H9 (cell line): ENCODE results near the gene C3orf70. TPM values are rescaled to one million over a fixed set of nuclear protein-coding genes. Genes with fewer than 3 reads are reported as not detected.

ENCODE experiments used
- DNase-seq: peaks from one replicate; pipeline ENCODE4 v3.0.0-alpha.2; 2017
- H2AFZ ChIP-seq: one replicate; pipeline ENCODE4 v1.6.1; 2013; ENCODE audit warnings: mild to moderate bottlenecking, low read length, control low read depth, moderate library complexity
- H2AK5ac ChIP-seq: 2 replicates; pipeline ENCODE4 v1.6.1; 2013; ENCODE audit warnings: low read length, control low read depth, mixed read lengths; ENCODE audit not compliant: insufficient read length
- H2BK120ac ChIP-seq: one replicate; pipeline ENCODE4 v1.6.1; 2013; ENCODE audit warnings: low read depth, mild to moderate bottlenecking, low read length, control low read depth, inconsistent platforms; ENCODE audit not compliant: poor library complexity, severe bottlenecking
- H2BK12ac ChIP-seq: 2 replicates; pipeline ENCODE4 v1.6.1; 2013; ENCODE audit warnings: low read length, control low read depth, mixed read lengths, low read depth; ENCODE audit not compliant: insufficient read length
- H2BK15ac ChIP-seq: 2 replicates; pipeline ENCODE4 v1.6.1; 2013; ENCODE audit warnings: low read depth, low read length, control low read depth
- H2BK20ac ChIP-seq: one replicate; pipeline ENCODE4 v1.6.1; 2013; ENCODE audit warnings: low read depth, mild to moderate bottlenecking, low read length, control low read depth, inconsistent platforms; ENCODE audit not compliant: poor library complexity, severe bottlenecking
- H2BK5ac ChIP-seq: 2 replicates; pipeline ENCODE4 v1.6.1; 2013; ENCODE audit warnings: low read length, control low read depth, mixed read lengths; ENCODE audit not compliant: insufficient read length
- H3K14ac ChIP-seq: 2 replicates; pipeline ENCODE4 v1.6.1; 2013; ENCODE audit warnings: low read length, control low read depth; ENCODE audit not compliant: insufficient read depth
- H3K18ac ChIP-seq: 2 replicates; pipeline ENCODE4 v1.6.1; 2013; ENCODE audit warnings: low read depth, mild to moderate bottlenecking, mixed read lengths, low read length, control low read depth; ENCODE audit not compliant: insufficient read length
- H3K23ac ChIP-seq: 2 replicates; pipeline ENCODE4 v1.6.1; 2013; ENCODE audit warnings: low read length, control low read depth, mixed read lengths, low read depth; ENCODE audit not compliant: insufficient read length
- H3K23me2 ChIP-seq: 2 replicates; pipeline ENCODE4 v1.6.1; 2013; ENCODE audit warnings: low read depth, mild to moderate bottlenecking, mixed read lengths, low read length, control low read depth; ENCODE audit not compliant: insufficient read length, poor library complexity, severe bottlenecking
- H3K27ac ChIP-seq: 2 replicates; pipeline ENCODE4 v1.5.1; 2013; ENCODE audit warnings: low read length, control low read depth, mixed read lengths, low read depth; ENCODE audit not compliant: insufficient read length
- H3K27me3 ChIP-seq: 2 replicates; pipeline ENCODE4 v1.6.1; 2013; ENCODE audit warnings: low read length, control low read depth, inconsistent platforms; ENCODE audit not compliant: insufficient read depth
- H3K4ac ChIP-seq: 2 replicates; pipeline ENCODE4 v1.6.1; 2013; ENCODE audit warnings: low read depth, mild to moderate bottlenecking, control low read depth, inconsistent platforms, low read length, moderate library complexity
- H3K4me1 ChIP-seq: 2 replicates; pipeline ENCODE4 v1.6.1; 2013; ENCODE audit warnings: low read length, control low read depth, inconsistent platforms; ENCODE audit not compliant: insufficient read depth
- H3K4me2 ChIP-seq: 2 replicates; pipeline ENCODE4 v1.6.1; 2013; ENCODE audit warnings: low read length, control low read depth, mixed read lengths; ENCODE audit not compliant: insufficient read length, insufficient read depth
- H3K56ac ChIP-seq: 2 replicates; pipeline ENCODE4 v1.6.1; 2013; ENCODE audit warnings: low read depth, mild to moderate bottlenecking, mixed read lengths, low read length, control low read depth; ENCODE audit not compliant: insufficient read length
- H3K79me1 ChIP-seq: 2 replicates; pipeline ENCODE4 v1.6.1; 2013; ENCODE audit warnings: low read depth, mild to moderate bottlenecking, moderate library complexity, low read length, control low read depth, inconsistent platforms; ENCODE audit not compliant: insufficient read depth, poor library complexity, severe bottlenecking
- H3K79me2 ChIP-seq: 2 replicates; pipeline ENCODE4 v1.6.1; 2013; ENCODE audit warnings: low read length, control low read depth, inconsistent platforms; ENCODE audit not compliant: insufficient read depth
- H3K9ac ChIP-seq: 2 replicates; pipeline ENCODE4 v1.6.1; 2013; ENCODE audit warnings: low read length, control low read depth, mixed read lengths; ENCODE audit not compliant: insufficient read length; ENCODE audit errors: extremely low read depth
- H3K9me3 ChIP-seq: one replicate; pipeline ENCODE4 v1.6.1; 2013; ENCODE audit warnings: low read depth, low read length, inconsistent platforms; ENCODE audit not compliant: control insufficient read depth
- H3T11ph ChIP-seq: one replicate; pipeline ENCODE4 v1.6.1; 2013; ENCODE audit warnings: mild to moderate bottlenecking, low read length, control low read depth, inconsistent platforms
- H4K20me1 ChIP-seq: one replicate; pipeline ENCODE4 v1.6.1; 2013; ENCODE audit not compliant: control insufficient read depth, insufficient read length, insufficient read depth
- H4K5ac ChIP-seq: 2 replicates; pipeline ENCODE4 v1.6.1; 2013; ENCODE audit warnings: low read depth, mild to moderate bottlenecking, mixed read lengths, low read length, control low read depth; ENCODE audit not compliant: insufficient read length
- H4K8ac ChIP-seq: replicated peaks from 2 replicates; pipeline ENCODE4 v1.6.1; 2013; ENCODE audit warnings: low read length, control low read depth, mixed read lengths, low read depth; ENCODE audit not compliant: insufficient read length
- H4K91ac ChIP-seq: 2 replicates; pipeline ENCODE4 v1.6.1; 2013; ENCODE audit warnings: low read depth, mild to moderate bottlenecking, moderate library complexity, mixed read lengths, low read length, control low read depth; ENCODE audit not compliant: insufficient read length
- H3K27ac Mint-ChIP-seq, 3 experiments: 2 replicates in 2 of 3; 3 replicates in 1 of 3; pipeline ENCODE4 v1.8.0; 2020 to 2021; ENCODE audit warnings: mixed read lengths in 3 of 3, mild to moderate bottlenecking in 1 of 3, moderate library complexity in 1 of 3
- H3K27me3 Mint-ChIP-seq: 2 replicates; pipeline ENCODE4 v1.8.0; 2021; ENCODE audit warnings: low read depth, mild to moderate bottlenecking, moderate library complexity, mixed read lengths
- H3K36me3 Mint-ChIP-seq, 3 experiments: 2 replicates in 2 of 3; 3 replicates in 1 of 3; pipeline ENCODE4 v1.8.0; 2020 to 2021; ENCODE audit warnings: low read depth in 3 of 3, mixed read lengths in 3 of 3; ENCODE audit not compliant: insufficient read depth in 1 of 3
- H3K4me1 Mint-ChIP-seq, 2 experiments: 2 replicates each; pipeline ENCODE4 v1.8.0; 2020; ENCODE audit warnings: mixed read lengths in 2 of 2
- H3K4me3 Mint-ChIP-seq, 2 experiments: 2 replicates in 1 of 2; 3 replicates in 1 of 2; pipeline ENCODE4 v1.8.0; 2020 to 2021; ENCODE audit warnings: mild to moderate bottlenecking in 2 of 2, mixed read lengths in 2 of 2, moderate library complexity in 1 of 2
- H3K9me3 Mint-ChIP-seq, 2 experiments: 2 replicates in 1 of 2; 3 replicates in 1 of 2; pipeline ENCODE4 v1.8.0; 2020; ENCODE audit warnings: mild to moderate bottlenecking in 2 of 2, mixed read lengths in 2 of 2, moderate library complexity in 1 of 2
- WGBS: extraction: QIAGEN DNeasy Blood & Tissue Kit; methylation state at CpG from one replicate; pipeline ENCODE4 v1.1.7; 2013; ENCODE audit warnings: missing lambda C conversion rate, low lambda C conversion rate, mixed read lengths; ENCODE audit not compliant: insufficient read length; ENCODE audit errors: extremely low coverage; 5-methylcytosine and 5-hydroxymethylcytosine counted together
- total RNA-seq: library from RNA; stranded (reverse); gene quantifications from 2 replicates; pipeline ENCODE4 v1.2.1, GENCODE V29; 2021
- TF ChIP-seq, protein P1 (sequence below): fragments of 200-600 bp; sonication (generic); conservative IDR thresholded peaks from 3 replicates; pipeline ENCODE4 v1.8.0; 2021; ENCODE audit warnings: antibody characterized with exemption, mild to moderate bottlenecking

C3orf70 gene
- total RNA-seq, 1 experiment from 2014 or later, result 0.52 TPM

DNA sequence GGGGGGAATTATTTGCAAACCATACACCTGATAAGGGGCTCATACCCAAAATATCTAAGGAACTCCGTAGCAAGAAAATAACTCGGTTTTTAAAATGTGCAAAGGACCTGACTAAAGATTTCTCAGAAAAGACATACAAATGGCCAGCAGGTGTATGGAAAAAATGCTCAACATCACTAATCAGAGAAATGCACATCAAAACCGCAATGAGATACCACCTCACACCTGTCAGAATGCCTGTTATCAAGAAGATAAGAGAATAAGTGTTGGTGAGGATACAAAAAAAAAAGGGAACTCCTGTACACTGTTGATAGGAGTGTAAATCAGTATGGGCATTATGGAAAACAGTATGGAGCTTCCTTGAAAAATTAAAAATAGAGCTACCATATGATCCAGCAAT is 89.4 kb downstream of the C3orf70 start:
- Histone ChIP-seq H3K4me2 (no peak overlapping the region), H2BK5ac (no peak overlapping the region), H3K4ac (no peak overlapping the region), H3K9ac (no peak overlapping the region), H3K4me1 (no peaks in the 10 kb centered on the region), H3K14ac (no peak overlapping the region), H2AK5ac (no peak overlapping the region), H2BK15ac (no peak overlapping the region), H3T11ph (no peak overlapping the region), H3K56ac (no peak overlapping the region), H4K20me1 (no peaks in the 10 kb centered on the region), H4K5ac (no peak overlapping the region), H2BK20ac (no peak overlapping the region), H3K79me2 (no peaks in the 10 kb centered on the region), H3K23me2 (no peaks in the 10 kb centered on the region), H3K23ac (no peak overlapping the region), H2AFZ (no peak overlapping the region), H4K8ac (no peak overlapping the region), H3K9me3 (no peaks in the 10 kb centered on the region), H2BK120ac (no peak overlapping the region), H4K91ac (no peak overlapping the region), H3K18ac (no peak overlapping the region), H3K79me1 (no peaks in the 10 kb centered on the region), H2BK12ac (no peak overlapping the region), H3K27ac (no peak overlapping the region), H3K27me3 (no peaks in the 10 kb centered on the region)
- Mint-ChIP-seq H3K27ac (no peak overlapping the region), H3K9me3 (peaks cover 28 to 29% of the 10 kb centered on the region in 2 experiments), H3K27me3 (peaks cover 1% of the 10 kb centered on the region; the same call in 1 of the 2 replicates), H3K4me1 (no peaks in the 10 kb centered on the region), H3K4me3 (no peak overlapping the region), H3K36me3 (peaks cover 1 to 19% (median 17%) of the 10 kb centered on the region in 3 experiments; a peak in 5 of 7 replicates)
- no peak for DNase-seq
- TF ChIP-seq, protein P1, sequence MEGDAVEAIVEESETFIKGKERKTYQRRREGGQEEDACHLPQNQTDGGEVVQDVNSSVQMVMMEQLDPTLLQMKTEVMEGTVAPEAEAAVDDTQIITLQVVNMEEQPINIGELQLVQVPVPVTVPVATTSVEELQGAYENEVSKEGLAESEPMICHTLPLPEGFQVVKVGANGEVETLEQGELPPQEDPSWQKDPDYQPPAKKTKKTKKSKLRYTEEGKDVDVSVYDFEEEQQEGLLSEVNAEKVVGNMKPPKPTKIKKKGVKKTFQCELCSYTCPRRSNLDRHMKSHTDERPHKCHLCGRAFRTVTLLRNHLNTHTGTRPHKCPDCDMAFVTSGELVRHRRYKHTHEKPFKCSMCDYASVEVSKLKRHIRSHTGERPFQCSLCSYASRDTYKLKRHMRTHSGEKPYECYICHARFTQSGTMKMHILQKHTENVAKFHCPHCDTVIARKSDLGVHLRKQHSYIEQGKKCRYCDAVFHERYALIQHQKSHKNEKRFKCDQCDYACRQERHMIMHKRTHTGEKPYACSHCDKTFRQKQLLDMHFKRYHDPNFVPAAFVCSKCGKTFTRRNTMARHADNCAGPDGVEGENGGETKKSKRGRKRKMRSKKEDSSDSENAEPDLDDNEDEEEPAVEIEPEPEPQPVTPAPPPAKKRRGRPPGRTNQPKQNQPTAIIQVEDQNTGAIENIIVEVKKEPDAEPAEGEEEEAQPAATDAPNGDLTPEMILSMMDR, result no peak
- no CpG with 5 or more reads among the region's 3 CpGs for WGBS
